Right renal pelvis (tissue), 4 donors: Measurements from ENCODE around the gene SGSM1. TPM values are rescaled to one million over a fixed set of nuclear protein-coding genes. Genes with fewer than 3 reads are reported as not detected.

Source experiments
- DNase-seq, 4 donors: peaks; one replicate each; pipeline ENCODE4 v3.0.0-alpha.2; 2013; ENCODE audit warnings: low read depth in 4 of 4, low spot score in 3 of 4, missing footprints in 1 of 4
- polyA plus RNA-seq, 4 donors: library from polyadenylated mRNA; unstranded; fragments of 120-200 nt; gene quantifications; one replicate each; pipeline ENCODE4 v1.2.1, GENCODE V29; 2013; ENCODE audit not compliant: insufficient read length in 4 of 4

SGSM1 gene
- polyA plus RNA-seq, 4 donors: 1.9 to 2.7 (median 2.3) TPM

- DNase-seq: no peak
Observed at GRCh38 chr22:24975125-24975640, 169.2 kb downstream of the SGSM1 start.

DNA sequence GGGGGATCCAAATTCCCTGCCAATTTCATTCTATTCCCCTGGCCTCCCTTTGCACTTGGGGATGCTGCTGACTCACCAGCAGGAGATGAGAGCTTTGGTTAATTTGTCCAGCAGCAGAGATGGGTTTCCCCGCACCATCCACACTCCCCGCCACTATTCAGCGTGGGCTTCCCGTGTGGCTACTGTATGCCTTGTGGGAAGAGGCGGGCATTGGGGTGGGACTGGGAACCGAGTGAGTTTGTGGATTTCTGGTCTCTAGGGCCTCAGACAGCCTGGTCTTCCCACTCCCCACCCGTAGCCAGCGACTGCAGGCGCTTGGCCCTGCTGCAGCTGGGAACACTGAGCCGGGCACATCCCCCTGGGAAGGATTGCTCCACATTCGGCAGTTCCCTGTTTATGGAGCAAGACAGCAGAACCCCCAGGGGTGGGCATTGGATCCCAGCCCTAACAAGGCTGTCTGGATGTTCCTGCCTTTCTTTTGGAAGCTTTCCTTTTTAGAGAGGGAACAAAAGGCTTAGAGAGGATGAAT is 169.9 kb downstream of the SGSM1 start:
- DNase-seq: no peak

GRCh38 chr22:24976442-24977218 is 170.6 kb downstream of the SGSM1 start:
- no peak for DNase-seq

Other genes with a start within 250 kb of the SGSM1 start
- gene LRRC75B, start 213.1 kb upstream of the SGSM1 start, polyA plus RNA-seq: 10 to 100 TPM; 25.8 to 41.2 (median 32.1) TPM
- gene GGT1, start 203.0 kb upstream of the SGSM1 start, polyA plus RNA-seq: 10 to 100 TPM; 47.3 to 61.6 (median 53.0) TPM
- under 1 TPM in 1 of 4 donors, not detected in 3; 0.04 TPM for gene PIWIL3, start 31.5 kb upstream of the SGSM1 start, polyA plus RNA-seq
- under 1 TPM in 1 of 4 donors, not detected in 3; 0.08 TPM for gene LHFPL7, start 140.5 kb downstream of the SGSM1 start, polyA plus RNA-seq
- 10 to 100 TPM; 25.3 to 29.6 (median 27.6) TPM for gene KIAA1671, start 146.5 kb downstream of the SGSM1 start, polyA plus RNA-seq